ENCODE measurements around the gene RABGGTA.

The RABGGTA gene

DNA sequence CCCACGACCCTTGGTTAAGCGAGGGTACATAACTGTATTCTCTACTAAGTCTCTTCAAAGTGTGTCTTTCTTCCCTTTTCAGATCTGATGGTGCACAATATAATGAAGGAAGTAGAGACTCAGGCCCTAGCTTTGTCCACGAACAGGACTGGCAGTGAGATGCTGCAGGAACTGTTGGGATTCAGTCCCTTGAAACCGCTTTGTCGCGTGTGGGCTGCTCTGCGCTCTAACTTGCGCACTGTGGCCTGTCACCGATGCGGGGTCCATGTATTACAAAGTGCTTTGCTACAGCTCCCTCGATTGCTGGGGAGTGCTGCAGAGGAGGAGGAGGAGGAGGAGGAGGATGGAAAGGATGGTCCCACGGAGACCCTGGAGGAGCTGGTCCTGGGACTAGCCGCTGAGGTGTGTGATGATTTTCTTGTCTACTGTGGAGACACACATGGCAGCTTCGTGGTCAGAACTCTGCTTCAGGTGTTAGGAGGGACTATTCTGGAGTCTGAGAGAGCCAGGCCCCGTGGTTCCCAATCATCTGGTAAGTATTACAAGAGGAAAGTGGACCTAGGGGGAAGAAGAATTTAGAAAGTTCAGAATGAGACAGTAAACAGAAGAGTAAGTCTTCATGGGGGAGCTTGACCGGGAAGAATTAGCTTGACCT, 29.1 kb upstream of the RABGGTA start:
- DNase-seq: no peak

DNA sequence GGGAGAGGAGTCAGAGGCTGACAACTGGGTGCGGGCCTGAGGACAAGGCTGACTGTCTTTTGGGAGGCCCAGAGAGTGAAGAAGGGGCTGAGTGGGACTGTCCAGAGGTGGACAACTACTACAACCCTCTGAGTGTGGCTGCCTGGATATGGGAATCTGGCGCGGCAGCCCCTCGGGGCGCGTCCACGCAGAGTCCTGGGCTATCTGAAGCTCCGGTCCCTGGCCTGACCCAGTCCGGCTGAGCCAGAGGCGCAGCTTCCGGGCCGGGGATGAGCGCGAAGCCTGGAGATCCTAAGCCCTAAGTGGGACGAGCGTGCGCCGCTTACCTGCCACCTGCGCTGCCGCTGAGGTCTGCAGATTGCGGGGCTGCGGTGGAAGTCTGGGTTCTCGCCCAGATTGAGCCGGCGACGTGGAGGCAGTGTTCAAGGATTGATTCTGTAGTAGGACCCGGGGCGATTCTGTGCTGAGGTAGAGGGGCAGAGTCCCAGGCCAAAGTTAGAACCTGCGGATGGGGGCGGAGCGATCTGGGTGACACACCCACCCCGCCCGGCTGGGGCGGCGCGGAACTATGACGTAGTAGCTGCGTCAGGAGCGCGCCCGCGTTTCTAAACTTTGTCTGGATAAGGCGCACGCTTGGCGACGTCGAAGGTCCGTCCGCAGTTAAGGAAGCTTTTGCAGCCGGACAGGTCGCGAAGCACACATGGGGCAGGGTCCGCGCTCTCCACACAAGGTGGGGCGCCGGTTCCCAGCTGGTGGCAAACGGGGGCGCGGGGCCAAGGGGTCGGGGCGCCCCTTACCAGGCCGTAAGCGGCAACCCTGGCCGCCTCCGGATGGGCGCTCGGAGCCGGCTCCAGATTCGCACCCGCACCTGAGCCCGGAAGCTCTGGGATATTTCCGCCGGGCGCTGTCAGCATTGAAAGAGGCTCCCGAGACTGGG, 28.1 kb upstream of the RABGGTA start, which contains the start of the genes DHRS1 and NOP9:
TSS of gene DHRS1 (minus strand) at position 526 of the 937 bp plus-strand sequence. CDS start 674 bp downstream, outside the sequence.
TSS of gene NOP9 (plus strand) at position 596 of the 937 bp plus-strand sequence. CDS start at position 701, 105 bp downstream.
- DNase-seq: peak; percentile 94 to 95

DNA sequence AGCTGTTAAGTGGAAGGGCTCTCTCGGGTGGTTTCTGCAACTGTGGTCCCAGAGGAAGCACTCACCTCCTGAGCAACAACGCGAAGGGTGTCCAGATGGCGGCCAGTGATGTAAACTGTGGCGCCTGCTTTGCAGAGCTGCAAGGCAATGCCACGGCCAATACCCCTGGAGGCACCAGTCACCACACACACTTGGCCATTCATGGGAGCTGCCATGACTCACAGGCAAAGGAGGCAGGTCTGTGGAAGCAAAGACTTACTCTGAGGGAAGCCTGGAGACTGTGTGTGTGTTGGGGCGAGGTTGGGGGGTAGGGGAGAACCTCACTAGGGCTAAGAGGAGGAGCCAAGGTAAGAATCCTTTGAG, 27.5 kb upstream of the RABGGTA start:
- no peak for DNase-seq

DNA sequence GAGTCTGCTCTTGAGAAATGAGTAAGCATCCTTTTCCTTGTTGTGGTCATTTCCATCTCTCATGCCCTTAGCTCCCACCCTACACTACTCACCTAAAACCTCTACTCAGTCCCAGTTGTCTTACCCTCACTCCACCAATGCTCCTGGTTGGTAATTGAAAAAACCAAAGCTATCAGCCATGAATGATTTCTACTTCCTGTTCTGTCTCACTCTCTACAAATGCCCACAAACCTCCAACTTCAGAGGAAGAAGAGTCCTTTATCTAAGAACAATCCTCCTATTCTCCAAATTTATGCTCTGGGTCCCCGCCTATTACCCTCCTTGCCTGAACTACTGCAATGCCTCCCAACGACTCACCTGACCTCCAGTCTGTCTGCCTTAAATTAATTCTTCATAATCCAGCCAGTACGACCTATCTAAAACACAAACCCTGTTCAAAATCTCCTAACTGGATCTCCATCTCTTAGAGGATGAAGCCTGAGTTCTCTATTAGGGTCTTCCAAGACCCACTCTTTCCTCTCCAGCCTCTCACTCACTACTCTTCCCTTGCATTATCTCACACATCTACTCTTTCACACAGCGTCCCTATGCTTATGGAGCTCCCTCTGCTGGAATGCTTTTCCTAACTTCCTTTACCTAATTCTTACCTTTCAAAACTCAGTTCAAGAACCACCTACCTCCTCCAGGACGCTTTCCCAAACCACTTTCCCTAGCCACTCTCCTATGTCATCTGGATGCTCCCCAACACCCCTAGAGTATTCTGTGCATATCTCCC, 26.0 kb upstream of the RABGGTA start:
- no peak for DNase-seq

DNA sequence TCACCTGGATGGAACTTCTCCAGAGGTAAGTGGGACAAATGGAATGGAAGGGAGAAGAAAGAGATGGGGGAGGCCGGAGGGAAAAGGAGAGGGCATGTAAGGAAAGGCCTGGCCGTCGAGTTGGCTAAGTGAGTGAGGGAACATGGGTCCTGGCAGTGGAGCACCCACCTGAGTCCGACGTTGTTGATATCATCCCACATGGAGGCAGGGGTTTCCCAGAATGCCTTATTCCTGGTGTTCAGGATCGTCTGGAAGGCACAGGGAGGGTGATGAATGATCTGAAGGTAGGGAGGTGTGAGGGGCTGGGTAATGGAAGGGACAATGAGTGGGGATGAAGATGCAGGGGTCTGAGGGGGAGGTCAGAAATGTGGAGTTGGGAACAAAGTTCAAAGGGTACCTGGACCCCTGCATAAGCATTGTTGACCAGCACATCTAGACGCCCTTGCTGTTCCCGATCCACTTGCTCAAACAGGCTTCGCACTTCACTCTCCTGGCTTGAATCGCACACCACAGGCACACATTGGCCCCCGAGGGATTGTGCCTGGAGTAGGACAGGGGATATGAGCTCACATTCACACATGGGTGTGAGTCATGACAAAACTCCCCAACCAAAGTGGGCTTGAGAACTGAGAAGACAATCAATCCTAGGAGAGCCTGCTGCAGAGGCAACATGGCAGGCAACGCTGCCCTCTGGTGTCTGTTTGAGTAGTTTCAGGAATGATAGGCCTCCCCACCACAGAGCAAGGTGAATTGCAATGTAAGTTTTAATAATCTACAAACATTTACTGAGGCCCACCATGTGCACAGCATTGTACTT, 25.2 kb upstream of the RABGGTA start:
- peak; percentile 81 to 84 for DNase-seq

DNA sequence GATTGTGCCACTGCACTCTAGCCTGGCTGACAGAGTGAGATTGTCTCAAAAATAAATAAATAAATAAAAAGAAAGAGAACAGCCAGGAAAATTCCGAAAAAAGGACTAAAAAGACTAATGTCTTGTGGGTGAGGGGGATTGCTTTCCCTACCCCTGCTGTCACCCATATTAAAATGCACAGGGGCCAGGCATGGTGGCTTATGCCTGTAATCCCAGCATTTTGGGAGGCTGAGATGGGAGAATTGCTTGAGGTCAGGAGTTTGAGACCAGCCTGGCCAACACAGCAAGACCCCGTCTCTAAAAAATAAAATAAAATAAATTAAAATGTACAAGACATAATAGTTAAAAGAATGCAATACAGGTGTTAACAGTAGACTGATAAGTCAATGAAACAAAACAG, 22.1 kb upstream of the RABGGTA start:
- DNase-seq: no peak

DNA sequence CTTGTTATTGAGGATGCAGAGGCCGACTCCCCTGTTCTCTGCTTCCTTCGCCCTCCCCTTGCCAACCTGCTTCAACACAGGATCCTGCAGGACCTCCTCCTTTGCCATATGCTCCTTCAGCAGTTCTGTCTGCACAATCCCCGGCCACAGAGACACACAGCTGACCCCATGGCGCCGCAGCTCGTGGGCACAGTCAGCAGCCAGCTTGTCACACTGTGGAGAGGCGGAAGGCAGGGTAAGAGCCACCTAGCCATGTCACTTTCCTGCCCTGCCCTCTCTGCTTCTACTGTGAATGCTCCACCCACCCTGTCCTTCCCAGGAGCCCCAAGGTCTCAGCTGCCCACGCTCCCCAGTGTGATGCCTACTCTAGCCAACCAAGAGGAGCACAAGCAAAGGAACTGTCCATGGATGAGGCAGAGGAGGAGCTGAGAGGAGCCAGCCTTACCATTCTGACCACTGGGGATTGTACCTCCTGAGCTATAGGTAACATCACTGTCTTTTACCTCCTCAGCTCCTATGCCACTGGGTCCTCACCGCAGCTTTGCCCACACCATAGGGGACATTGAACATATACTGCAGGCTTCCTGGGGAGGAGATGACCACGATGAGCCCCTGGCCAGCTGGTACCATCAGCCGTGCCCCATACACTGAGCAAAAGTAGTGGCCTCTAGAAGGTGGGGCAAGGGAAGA, 20.9 kb upstream of the RABGGTA start:
- no peak for DNase-seq

DNA sequence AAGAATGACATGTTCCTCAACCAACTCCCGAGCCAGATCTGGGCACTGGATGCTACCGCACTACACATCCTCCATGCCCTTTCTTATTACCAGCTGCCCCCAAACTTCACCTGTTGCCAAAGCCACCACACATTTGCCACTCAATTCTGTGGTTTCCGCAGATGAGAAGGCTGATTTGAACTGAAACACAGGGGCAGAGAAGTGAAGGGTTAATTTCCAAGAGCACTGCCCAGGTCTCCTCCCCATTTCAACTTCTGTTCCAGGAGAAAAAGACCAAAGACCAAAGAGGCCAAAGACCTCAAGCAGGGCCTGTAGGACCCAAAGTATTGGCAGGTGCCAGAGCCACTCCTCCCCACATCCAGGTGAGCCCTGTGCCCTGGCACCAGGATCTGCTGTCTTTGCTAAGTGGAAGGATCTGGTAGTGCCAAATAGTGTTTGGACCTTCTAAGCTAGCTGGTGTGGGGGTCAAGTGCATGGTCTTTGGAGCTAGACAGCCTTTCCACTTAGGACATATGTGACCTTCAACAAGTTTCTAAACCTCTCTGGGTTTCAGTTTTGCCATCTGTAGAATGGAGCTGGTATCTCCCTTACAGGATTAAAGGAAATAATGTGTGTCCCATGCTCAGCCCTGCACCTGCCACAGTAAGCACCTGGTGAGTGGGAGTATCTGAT, 20.2 kb upstream of the RABGGTA start:
- no peak for DNase-seq

DNA sequence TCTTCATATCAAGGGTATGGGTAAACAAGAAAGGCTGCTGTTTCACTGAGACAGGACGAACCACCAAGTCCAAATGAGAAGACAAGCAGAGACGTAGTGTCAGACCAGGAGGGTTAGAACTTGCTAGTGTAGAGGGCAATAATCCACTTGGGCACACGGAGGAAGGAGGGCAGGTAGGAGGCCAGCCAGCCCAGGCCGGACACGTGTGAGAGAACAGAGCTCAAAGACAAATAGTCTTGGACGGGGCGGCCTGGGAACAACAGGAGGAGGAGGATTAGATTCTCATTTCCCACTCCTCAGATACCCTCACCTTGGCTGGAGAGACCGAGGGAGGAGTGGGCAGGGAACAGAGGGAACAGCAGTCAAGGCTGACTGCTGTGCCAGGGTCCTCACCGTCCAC, 19.3 kb upstream of the RABGGTA start:
- DNase-seq: no peak

DNA sequence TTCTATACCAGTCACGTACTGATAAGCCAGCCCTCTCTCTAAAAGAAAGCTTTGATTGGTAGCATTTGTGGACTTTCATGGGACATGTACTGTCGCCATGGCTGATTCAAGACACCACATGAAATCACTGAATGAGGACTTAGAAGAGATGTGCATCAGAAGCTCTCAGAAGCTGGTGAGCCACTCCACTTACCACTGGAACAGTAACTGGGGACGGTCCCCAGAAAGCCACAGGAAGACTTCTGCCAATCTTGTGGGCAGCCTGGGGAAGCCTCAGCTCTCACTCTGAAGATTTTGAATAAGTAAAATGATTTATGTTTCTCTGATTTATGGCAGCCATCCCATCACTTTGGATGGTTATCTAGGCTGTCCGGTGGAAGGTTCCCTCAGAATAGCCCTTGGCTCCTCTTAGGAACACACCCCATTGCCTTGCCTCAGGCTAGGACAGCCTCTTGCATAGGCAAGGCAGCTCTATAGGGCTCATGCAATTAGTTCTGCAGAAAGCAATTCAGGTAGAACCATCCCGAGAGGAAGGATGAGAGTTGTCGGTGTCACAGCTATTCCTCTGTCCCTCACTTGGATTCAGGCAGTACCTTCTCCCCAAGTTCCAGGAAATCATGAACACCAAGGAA, 18.4 kb upstream of the RABGGTA start:
- no peak for DNase-seq

DNA sequence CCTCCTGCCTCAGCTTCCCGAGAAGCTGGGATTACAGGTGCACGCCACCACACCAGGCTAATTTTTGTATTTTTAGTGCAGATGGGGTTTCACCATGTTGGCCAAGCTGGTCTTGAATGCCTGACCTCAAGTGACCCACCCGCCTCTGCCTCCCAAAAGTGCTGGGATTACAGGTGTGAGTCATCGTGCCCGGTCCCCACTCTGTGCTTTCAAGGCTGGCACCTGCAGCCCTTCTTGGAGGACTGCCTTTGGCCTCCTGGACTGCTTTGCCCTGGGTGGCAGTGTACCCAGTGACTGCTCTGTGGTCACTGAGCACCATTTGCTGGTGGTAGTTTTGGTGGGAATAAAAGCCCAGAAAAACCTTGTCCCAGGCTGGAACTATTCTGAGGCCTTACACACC, 15.6 kb upstream of the RABGGTA start:
- no peak for DNase-seq

DNA sequence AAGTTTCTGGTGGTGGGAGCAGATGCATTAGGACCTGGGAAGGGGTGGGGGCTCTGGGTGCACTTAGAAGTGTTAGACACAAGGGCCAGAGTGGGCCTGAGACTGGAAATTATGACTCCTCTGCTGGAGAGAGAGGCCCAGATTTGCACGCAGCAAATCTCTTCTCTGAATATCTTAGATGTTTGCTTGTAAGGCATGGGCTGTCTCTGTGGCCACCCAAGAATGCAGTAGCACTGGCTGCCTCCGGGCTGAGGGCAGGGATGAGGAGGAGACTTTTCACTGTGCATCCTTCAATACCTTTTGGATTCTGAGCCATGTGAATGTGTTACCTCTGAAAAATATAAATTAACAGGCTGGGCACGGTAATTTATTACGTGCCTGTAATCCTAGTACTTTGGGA, 14.0 kb upstream of the RABGGTA start:
- DNase-seq: no peak

DNA sequence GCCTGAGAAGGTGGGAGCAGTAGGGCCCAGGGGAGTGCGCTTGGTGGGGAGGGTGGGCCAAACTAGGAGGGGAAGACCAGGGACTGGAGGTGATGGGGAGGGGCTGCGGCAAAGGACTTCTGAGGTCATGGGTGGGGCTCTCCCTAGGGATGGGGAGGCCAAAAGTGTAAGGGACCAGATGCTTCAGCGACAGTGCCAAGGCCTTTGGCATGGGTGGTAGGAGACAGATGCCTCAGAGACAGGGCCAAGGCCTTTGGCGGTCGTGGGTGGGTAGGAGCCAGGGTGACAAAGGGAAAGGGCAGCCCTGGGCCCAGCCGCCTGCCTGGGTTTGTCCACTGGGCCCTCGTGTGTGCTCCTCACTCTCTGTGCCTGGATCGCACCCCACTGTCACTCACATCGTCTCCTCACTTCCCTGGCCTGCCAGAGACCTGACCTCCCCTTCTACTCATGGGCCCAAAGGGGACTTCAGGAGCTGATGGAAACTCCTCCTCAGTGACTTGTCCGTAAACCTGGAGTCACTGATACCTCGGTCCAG, 13.2 kb upstream of the RABGGTA start:
- no peak for DNase-seq

DNA sequence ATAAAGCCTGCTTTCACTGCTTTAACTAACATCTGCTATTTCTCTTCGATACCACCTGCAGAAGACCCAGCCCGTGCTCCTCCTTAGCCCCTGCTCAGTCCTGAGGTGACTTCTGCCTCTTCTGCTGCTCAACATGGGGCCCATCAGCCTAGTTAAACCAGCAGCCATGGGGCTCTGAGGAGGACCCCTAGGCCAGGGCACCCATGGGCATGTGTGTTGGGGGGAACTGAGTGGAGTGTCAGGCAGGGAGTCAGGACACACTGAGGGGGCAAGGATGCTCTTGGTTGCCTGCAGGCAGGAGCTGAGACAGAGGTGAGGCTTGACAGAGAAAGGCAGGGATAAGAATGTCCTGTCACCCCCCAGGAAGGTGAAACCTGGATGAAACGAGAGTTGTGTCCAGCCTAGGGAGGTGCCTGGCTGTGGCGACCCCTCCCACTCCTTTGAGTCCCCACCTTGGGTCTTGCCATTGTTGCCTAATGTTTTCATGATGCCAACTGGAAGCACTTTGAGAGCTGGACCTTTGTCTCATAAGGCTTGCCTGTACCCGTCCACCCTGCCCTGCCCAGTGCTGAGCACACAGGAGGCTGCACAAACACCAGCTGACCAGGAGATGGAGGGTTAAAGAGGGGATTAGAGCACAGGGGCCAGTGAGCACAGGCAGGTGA, 12.5 kb upstream of the RABGGTA start:
- no peak for DNase-seq

DNA sequence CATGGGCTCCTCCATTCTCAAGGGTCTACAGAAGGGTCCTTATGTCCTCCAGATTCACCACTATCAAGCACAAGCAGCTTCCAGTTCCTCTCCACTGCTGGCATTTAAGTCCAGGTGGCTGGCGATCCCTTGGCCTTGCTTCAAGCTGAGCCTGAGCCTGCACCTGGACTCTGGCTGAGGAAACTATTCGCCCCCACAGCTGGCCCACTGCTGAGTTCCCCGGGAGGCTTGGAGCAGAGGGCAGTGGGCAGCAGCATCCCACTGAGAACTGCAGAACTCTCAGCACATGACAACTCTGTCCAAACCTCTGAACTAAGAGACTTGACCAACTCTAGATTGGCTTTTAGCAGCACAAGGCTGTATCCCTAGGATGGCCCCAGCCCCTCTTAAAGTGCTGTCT, 11.3 kb upstream of the RABGGTA start:
- DNase-seq: peak; percentile 9 to 61

DNA sequence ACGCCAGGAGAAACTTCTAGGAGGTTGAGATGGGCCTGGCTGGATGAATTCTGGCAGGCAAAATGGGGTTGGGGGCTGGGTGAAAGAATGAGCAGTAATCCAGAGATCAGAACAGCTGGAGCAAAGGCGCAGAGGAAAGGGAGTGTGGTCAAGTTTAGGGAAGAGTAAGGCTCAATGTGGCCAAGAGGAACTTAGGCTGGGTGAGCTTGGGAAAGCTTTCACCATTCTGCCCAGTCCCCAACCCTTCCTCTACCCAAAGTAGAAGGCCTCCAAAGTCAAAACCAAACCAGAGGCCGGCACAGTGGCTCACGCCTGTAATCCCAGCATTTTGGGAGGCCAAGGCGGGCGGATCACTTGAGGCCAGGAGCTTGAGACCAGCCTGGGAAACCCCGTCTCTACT, 10.2 kb upstream of the RABGGTA start:
- peak; percentile 52 to 64 for DNase-seq

DNA sequence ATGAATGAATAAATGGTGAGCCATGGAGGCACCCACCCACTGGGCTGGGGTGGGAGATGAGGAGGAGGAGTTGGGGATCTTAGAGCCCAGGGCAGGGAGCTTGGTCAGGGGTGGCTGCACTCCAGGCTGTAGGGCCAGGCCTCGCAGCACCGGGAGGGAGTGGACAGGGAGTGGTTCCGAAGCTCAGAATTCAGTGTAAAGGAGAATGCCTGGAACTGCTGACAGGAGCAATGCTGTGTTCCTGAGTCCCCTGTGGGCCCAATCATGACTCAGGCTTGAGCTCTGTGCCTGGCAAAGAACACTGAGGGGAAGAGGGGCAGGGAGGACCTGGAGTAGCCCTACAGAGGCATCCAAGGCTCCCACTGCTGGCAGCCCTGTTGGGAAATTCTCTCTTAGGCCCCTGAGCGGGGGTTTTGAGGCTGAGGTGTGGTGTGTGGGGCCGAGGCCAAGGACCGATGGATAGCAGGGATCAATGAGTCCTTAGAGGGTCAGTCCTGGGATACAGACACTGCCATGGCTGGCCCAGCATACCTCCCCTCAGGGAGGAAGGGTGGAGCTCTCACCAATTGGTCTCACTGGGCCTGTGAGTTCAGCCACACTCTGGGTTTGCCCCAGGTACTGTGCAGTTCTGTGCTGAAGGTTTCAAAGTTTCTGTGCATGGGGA, 9.5 kb upstream of the RABGGTA start:
- no peak for DNase-seq

DNA sequence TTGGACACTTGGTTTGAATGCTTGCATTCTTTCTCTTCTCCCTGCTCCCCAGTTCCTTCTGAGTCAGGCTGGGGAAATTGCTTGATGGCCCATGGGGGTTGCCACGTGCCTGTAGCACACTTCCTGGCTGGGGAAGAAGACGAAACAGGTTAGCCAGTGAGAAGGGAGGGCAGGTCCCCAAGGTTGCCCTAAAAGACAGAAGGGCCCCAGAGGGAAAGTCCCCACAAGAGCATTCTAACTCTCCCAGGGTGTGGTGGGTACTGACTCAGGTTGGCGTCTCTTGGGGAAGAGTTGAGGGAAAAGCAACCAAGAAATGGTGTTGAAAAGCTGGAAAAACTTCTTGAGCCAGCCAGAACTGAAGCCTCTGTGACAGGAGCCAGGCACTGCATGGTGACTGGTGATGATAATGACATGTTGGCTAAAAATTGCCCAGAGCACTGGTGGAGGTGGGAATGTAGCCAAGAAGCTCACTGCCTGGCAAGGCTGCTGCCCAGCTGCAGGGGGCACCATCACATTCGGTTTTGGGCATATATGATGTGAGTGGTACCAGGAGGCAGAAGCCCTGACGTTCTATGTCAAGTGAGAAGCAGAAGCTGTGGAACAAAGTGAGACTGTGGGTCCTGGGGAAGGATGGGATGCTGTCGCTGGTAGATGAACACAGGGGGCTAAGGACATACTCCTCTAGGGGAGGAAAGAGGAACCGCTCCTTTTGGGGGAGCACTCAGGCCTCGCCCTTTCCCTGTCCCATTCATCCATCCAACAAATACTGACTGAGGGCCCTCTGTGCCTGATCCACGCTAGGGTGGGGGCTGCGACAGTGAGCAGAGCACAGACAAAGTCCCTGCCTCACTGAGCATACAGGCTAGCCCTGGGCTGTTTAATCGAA, 8.1 kb upstream of the RABGGTA start:
- DNase-seq: peak; percentile 51 to 62

Data from inflammatory macrophage (primary cell).